HAP-1 (cell line): Measurements from ENCODE around the gene MAGEB17.
"Not testable (repeated sequence)": the region's sequence is repeated elsewhere in the genome, so short reads cannot be mapped to it uniquely, and the experiment has no call there.

Source experiments
- DNase-seq, 2 experiments: peaks; one replicate each; pipeline ENCODE4 v3.0.0-alpha.2; 2016 to 2020; ENCODE audit warnings: low spot score in 2 of 2
- H3K27me3 ChIP-seq: fragments of 250-450 bp; sonication (Bioruptor Pico); 2 replicates; pipeline ENCODE4 v1.5.1; 2020; ENCODE audit warnings: low read depth, mild to moderate bottlenecking, moderate library complexity
- H3K36me3 ChIP-seq: fragments of 250-450 bp; sonication (Bioruptor Pico); replicated peaks from 2 replicates; pipeline ENCODE4 v1.5.1; 2020; ENCODE audit warnings: mild to moderate bottlenecking
- H3K4me1 ChIP-seq: fragments of 250-450 bp; sonication (Bioruptor Pico); 2 replicates; pipeline ENCODE4 v1.5.1; 2020; ENCODE audit warnings: mild to moderate bottlenecking
- H3K4me3 ChIP-seq: fragments of 250-450 bp; sonication (Bioruptor Pico); 2 replicates; pipeline ENCODE4 v1.5.1; 2020; ENCODE audit warnings: mild to moderate bottlenecking, moderate library complexity
- H3K9me3 ChIP-seq: fragments of 250-450 bp; sonication (Bioruptor Pico); 2 replicates; pipeline ENCODE4 v1.5.1; 2020; ENCODE audit warnings: mild to moderate bottlenecking, moderate library complexity
- in situ Hi-C: fragments of 300-500 bp; cut with MboI; formaldehyde crosslinking; loops from 3 replicates; pipeline ENCODE4 v1.14.3; 2020; ENCODE audit warnings: low sequenced_read_pairs, inconsistent platforms, mixed read lengths

The MAGEB17 gene

DNA sequence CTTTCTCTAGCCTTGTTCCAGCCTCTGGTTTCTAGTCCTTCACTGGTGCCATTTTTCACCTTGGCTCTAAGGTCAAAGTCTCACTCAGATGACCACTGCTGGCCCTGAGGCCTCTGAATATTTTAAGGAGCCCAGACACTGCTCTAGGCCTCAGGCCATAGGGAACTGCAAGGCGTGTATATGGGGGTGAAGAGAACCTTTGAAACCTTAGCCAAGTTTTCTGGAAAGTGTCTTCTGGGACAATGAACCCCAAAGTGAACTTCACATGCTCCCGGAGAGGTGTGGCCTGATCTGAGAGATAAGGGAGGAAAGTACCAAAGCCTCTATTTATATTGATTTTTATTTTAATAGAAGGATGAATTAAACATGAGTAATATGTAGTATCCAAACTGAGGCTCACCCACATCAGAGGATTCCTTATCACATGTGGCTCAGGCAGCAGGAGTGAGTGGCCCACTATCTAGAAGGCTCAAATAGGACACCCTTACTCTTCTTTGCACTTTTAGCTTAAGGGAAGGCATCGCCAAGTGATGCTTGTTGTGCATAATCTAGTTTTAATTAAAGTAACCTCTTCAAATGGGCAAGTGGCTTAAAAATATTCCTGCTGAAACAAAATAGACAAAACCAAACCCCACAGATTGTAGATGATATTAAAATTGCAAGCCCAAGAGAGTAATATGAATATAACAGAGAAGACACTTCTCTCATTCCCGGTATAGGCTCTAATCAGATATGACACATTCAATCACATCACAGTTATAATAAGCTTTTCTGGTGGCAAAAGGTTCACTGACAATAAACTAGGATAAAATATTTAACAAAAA lies 25.6 kb upstream of the MAGEB17 start:
- in situ Hi-C loops: no loop called here
- H3K4me1 ChIP-seq: peaks cover 3% of the 10 kb centered on the region
- no peaks in the 10 kb centered on the region for H3K36me3 ChIP-seq
- H3K27me3 ChIP-seq: peaks cover 6% of the 10 kb centered on the region; the same call in 1 of the 2 replicates
- H3K9me3 ChIP-seq: no peaks in the 10 kb centered on the region
- no peak overlapping the region for H3K4me3 ChIP-seq
- DNase-seq: no peak

DNA sequence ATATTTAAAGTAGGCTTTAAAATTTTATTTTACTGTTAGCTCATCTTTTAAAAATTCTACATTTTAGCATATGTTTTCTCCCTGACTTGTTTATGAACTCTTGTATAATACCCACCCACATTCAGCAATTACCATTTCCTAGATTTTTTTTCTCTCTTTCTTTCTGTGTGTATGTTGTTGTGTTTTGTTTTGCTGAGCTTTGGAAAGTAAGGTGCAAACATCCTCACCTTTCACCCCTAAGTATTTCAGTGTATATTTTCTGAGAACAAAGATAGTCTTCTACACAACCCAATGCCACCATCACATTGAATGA lies 25.1 kb upstream of the MAGEB17 start:
- Histone ChIP-seq H3K4me1 (peaks cover 3% of the 10 kb centered on the region), H3K9me3 (no peaks in the 10 kb centered on the region), H3K36me3 (no peaks in the 10 kb centered on the region), H3K27me3 (peaks cover 6% of the 10 kb centered on the region; the same call in 1 of the 2 replicates), H3K4me3 (no peak overlapping the region)
- DNase-seq: no peak
- in situ Hi-C loops: no loop called here

DNA sequence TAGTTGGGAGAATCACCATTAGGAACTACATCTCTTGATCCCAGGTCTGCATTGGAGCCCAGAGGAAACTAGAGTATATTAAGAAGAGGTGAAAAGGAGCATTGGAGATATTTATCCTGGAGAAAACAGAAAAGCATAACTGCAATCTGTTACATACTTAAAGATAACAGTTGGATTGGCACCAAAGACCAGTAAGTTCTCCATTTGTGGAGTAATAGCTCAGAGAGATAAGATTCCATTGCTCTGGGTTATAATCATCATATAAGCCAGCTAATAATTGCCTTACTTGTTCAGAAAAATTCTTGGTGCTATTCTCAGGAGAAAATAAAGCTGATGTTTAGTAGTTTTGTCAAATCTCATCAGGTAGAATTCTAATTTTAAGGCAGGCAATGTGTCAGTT lies 23.3 kb upstream of the MAGEB17 start:
- Histone ChIP-seq H3K27me3 (peaks cover 6% of the 10 kb centered on the region; the same call in 1 of the 2 replicates), H3K9me3 (no peaks in the 10 kb centered on the region)
- in situ Hi-C loops: no loop called here

DNA sequence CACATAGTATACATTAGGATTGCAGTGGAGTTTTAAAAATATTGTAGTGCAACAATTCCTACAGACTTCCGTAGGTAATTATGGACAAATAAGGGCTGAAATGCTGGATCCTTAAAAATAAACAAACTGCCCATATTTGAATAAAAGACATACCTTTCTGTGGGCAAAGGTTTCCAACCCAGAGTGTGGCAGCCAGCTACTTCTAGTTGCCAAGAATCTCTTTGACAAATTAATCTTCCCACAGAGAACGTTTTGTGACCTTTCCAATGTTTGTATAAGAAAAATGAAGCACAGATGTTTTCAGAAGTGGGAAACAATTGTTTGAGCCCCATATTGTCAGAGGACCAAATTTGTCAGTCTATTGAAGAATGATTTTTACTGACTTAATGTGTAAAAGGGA lies 22.9 kb upstream of the MAGEB17 start:
- no peak for DNase-seq
- H3K36me3 ChIP-seq: no peaks in the 10 kb centered on the region
- in situ Hi-C loops: no loop called here
- peaks cover 6% of the 10 kb centered on the region; the same call in 1 of the 2 replicates for H3K27me3 ChIP-seq
- H3K4me3 ChIP-seq: no peak overlapping the region
- H3K4me1 ChIP-seq: peaks cover 3% of the 10 kb centered on the region
- no peaks in the 10 kb centered on the region for H3K9me3 ChIP-seq

More for the DNA sequence above, 23.3 kb upstream of the MAGEB17 start:
- no peaks in the 10 kb centered on the region for H3K36me3 ChIP-seq
- no peak overlapping the region for H3K4me3 ChIP-seq
- H3K4me1 ChIP-seq: peaks cover 3% of the 10 kb centered on the region
- no peak for DNase-seq

DNA sequence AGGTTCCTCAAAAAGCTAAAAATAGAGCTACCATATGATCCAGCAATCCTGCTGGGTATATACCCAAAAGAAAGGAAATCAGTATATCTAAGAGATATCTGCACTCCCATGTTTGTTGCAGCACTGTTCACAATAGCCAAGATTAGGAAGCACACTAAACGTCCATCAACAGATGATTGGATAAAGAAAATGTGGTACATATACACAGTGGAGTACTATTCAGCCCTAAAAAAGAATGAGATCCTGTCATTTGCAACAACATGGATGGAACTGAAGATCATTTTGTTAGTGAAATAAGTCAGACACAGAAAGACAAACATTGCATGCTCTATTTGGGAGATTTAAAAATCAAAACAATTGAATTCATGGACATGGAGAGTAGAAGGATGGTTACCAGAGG lies 22.2 kb upstream of the MAGEB17 start:
- in situ Hi-C loops: not testable (repeated sequence)

DNA sequence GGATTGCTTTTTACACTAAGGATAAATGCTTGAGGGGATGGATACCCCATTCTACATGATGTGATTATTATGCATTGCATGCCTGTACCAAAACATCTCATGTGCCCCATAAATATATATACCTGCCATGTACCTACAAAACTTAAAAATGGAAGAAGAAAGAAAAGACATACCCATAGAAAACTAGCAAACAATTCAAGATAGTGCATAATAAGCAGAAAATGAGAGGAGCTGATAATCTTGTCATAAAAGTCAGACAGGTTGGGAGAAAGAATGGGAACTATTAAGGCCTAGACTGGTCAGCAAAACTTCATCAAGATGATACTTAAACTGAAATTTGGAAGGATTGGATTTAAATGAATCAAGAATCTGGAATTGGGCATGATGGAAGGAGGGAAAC lies 21.6 kb upstream of the MAGEB17 start:
- H3K4me1 ChIP-seq: peaks cover 3% of the 10 kb centered on the region
- DNase-seq: no peak
- in situ Hi-C loops: no loop called here
- 0 out of 2 replicates have a peak, but pooled peaks cover 6% of the 10 kb centered on the region for H3K27me3 ChIP-seq
- no peak overlapping the region for H3K4me3 ChIP-seq
- H3K36me3 ChIP-seq: no peaks in the 10 kb centered on the region
- no peaks in the 10 kb centered on the region for H3K9me3 ChIP-seq

More for the DNA sequence above, 22.2 kb upstream of the MAGEB17 start:
- not testable (repeated sequence) for H3K27me3 ChIP-seq, H3K36me3 ChIP-seq, H3K4me3 ChIP-seq, DNase-seq, H3K9me3 ChIP-seq, H3K4me1 ChIP-seq

DNA sequence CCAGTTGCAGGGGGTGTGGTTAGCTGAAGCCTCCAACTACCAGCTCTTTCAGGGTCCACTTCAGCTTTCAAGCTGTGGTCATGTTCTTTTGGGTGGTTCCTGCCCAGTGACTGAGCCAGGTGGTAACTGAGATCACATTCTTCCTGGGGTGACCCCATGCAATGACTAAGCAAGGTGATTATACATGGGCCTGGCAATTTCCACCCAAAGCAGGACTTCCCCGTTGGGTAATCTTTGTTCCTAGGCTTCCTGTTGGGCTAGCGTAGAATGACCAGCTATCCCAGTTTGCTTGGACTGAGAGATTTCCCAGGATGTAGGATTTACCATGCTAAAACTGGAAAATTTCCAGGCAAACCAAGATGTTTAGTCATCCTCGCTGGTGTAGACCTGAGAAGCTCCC lies 18.4 kb upstream of the MAGEB17 start:
- in situ Hi-C loops: no loop called here

DNA sequence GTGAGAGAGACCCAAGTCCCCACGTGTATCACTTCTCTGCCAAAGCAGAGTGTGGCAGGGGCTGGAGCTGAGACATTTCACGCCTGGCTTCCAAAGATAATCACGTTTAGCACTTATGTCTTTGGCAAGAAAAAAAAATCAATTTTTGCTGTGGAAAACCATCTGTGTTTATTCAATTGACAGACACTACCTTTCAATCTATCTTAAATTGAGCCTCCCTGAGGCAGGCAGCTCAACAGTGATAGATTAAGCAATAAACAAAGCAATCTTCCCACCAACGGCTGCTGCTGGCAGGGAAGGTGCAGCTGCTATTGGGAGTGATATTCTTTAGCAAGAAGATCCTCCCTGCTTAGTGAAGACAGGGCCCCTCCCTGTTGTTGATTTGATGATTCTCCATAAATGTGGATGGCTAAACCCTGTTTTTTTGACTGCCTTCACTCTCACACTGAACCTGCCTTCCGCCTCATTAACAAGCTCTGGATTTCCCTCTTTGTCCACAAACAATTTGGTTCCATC lies 11.6 kb upstream of the MAGEB17 start:
- no peaks in the 10 kb centered on the region for H3K4me1 ChIP-seq
- DNase-seq: no peak
- H3K27me3 ChIP-seq: no peaks in the 10 kb centered on the region; the same call in none of the 2 replicates
- H3K9me3 ChIP-seq: no peaks in the 10 kb centered on the region
- H3K4me3 ChIP-seq: no peak overlapping the region
- H3K36me3 ChIP-seq: no peaks in the 10 kb centered on the region
- in situ Hi-C loops: no loop called here

More for the DNA sequence above, 18.4 kb upstream of the MAGEB17 start:
- Histone ChIP-seq H3K4me3 (no peak overlapping the region), H3K4me1 (no peaks in the 10 kb centered on the region), H3K27me3 (peaks cover 3% of the 10 kb centered on the region), H3K36me3 (no peaks in the 10 kb centered on the region), H3K9me3 (no peaks in the 10 kb centered on the region)
- no peak for DNase-seq

DNA sequence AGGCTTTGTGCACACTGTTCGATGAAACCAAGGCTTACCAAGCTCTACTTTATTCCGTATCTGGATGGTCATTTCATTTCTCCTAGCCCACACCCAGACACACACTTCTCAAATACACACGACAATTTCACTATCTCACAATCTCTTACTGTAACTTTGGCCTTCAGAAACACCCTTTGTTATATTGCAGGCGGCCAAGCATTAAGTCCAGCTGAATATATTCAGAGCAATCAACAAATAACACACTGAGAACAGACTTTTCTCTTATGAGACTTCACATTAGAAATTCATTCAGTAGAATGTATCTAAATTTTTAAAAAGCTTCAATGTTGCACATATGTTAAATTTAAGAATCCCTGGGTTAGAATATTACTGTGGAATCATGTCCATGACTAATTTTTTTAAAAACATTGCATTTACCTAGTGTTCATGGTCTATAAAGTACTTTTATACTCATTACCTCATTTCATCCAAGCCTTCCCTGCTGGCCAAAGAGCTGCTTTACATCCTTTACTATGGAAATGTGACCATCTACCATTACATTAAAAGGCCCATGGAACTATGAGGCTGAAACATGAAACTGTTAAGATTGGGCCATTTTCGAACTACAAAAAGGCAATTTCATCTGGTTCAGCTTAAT lies 10.5 kb upstream of the MAGEB17 start:
- Histone ChIP-seq H3K9me3 (no peaks in the 10 kb centered on the region), H3K27me3 (no peaks in the 10 kb centered on the region; the same call in none of the 2 replicates), H3K4me1 (no peaks in the 10 kb centered on the region), H3K36me3 (no peaks in the 10 kb centered on the region), H3K4me3 (no peak overlapping the region)
- in situ Hi-C loops: no loop called here
- DNase-seq: no peak

DNA sequence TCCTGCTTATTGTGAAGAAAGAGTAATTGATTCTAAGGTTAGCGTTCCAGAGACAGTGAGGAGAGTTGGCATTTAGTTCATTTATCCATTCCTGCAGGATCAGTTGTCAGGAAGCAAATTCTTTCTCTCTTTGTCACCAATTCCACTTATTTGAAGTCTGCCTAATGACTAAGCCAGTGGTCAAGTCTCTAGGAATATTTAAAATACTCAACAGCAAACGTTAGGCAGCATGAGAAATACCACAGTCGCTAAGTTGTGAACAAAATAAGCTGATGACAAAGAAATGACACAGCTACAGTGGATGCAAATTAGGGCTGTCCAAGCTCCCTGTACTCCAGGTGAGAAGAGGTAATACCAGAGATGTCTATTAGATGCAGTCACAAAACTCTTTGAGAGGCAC lies 6.6 kb upstream of the MAGEB17 start:
- Histone ChIP-seq H3K9me3 (no peaks in the 10 kb centered on the region), H3K4me3 (no peak overlapping the region), H3K27me3 (no peaks in the 10 kb centered on the region; the same call in 1 of the 2 replicates), H3K36me3 (no peaks in the 10 kb centered on the region), H3K4me1 (no peaks in the 10 kb centered on the region)
- DNase-seq: no peak
- in situ Hi-C loops: no loop called here

DNA sequence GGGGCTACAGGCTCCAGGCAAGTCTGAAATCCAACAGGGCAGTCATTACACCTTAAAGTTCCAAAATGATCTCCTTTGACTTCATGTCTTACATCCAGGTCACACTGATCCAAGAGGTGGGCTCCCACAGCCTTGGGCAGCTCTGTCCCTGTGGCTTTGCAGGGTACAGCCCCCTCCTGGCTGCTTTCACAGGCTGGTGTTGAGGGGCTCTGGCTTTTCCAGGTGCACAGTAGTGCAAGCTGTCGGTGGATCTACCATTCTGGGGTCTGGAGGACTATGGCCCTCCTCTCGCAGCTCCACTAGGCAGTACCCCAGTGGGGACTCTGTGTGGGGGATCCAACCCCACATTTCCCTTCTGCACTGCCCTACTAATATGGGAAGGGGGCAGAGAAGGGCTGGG lies 6.1 kb upstream of the MAGEB17 start:
- H3K9me3 ChIP-seq, H3K36me3 ChIP-seq, DNase-seq, in situ Hi-C loops, H3K4me3 ChIP-seq, H3K4me1 ChIP-seq, H3K27me3 ChIP-seq: not testable (repeated sequence)

DNA sequence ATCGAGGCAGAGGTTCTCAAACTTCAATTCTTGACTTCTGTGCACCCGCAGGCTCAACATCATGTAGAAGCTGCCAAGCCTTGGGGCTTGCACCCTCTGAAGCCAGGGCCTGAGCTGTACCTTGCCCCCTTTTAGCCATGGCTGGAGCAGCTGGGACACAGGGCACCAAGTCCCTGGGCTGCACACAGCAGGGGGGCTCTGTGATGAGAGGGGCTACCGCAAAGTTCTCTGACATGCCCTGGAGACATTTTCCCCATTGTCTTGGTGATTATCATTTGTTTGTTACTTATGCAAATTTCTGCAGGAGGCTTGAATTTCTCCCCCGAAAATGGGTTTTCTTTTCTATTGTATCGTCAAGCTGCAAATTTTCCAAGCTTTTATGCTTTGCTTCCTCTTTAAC lies 4.9 kb upstream of the MAGEB17 start:
- DNase-seq: peak; percentile 13 to 69
- Histone ChIP-seq H3K9me3 (no peaks in the 10 kb centered on the region), H3K4me3 (no peak overlapping the region), H3K36me3 (no peaks in the 10 kb centered on the region), H3K4me1 (no peaks in the 10 kb centered on the region), H3K27me3 (no peaks in the 10 kb centered on the region; the same call in 1 of the 2 replicates)
- in situ Hi-C loops: no loop called here

DNA sequence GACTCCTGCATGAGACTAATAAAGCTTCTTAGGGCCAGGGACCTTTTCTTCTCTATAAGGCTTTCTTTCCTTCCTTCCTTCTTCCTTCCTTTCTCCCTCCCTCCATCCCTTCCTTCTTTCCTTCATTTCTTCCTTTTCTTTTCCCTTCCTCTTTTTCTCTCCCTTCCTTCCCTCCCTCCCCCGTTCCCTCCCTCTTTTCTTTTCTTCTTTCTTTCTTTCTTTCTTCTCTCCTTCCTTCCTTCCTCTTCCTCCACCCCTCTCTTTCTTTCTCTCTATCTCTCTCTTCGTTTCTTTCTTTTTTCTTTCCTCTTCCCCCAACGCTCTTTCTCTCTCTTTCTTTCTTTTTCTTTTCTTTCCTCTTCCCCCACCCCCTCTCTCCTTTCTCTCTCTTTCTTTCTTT lies 2.5 kb upstream of the MAGEB17 start:
- Histone ChIP-seq H3K27me3 (no peaks in the 10 kb centered on the region; the same call in 1 of the 2 replicates), H3K36me3 (no peaks in the 10 kb centered on the region), H3K4me1 (no peaks in the 10 kb centered on the region), H3K4me3 (no peak overlapping the region), H3K9me3 (no peaks in the 10 kb centered on the region)
- DNase-seq: no peak
- in situ Hi-C loops: no loop called here

DNA sequence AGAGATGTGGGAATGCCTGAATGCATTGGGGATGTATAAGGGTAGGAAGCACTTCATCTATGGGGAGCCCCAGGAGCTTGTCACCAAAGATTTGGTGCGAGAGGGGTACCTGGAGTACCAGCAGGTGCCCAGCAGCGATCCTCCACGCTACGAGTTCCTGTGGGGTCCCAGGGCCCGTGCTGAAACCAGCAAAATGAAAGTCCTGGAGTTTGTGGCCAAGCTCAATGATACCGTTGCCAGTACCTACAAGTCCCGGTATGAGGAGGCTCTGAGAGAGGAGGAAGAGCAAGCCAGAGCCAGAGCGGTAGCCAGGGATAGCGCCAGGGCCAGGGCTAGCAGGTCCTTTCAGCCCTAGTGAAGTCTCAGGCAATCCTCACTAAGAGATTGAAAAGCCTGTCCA lies 3.8 kb downstream of the MAGEB17 start:
- H3K4me1 ChIP-seq: no peaks in the 10 kb centered on the region
- in situ Hi-C loops: no loop called here
- no peaks in the 10 kb centered on the region for H3K36me3 ChIP-seq
- no peaks in the 10 kb centered on the region; the same call in 1 of the 2 replicates for H3K27me3 ChIP-seq
- DNase-seq: no peak
- no peaks in the 10 kb centered on the region for H3K9me3 ChIP-seq
- H3K4me3 ChIP-seq: no peak overlapping the region
